COLO829 (cell line): ENCODE data around the gene ALOX12.

Experiments used
- DNase-seq: peaks from one replicate; pipeline ENCODE4 v3.0.0; 2012; ENCODE audit warnings: low spot score

The ALOX12 gene

GRCh38 chr17:7022781-7023571 is 27.1 kb downstream of the ALOX12 start, which contains the start of gene BCL6B:
Gene BCL6B, plus strand, starts transcription at chr17:7023050. Its CDS starts 622 bp downstream, at chr17:7023672.
- no peak for DNase-seq

DNA sequence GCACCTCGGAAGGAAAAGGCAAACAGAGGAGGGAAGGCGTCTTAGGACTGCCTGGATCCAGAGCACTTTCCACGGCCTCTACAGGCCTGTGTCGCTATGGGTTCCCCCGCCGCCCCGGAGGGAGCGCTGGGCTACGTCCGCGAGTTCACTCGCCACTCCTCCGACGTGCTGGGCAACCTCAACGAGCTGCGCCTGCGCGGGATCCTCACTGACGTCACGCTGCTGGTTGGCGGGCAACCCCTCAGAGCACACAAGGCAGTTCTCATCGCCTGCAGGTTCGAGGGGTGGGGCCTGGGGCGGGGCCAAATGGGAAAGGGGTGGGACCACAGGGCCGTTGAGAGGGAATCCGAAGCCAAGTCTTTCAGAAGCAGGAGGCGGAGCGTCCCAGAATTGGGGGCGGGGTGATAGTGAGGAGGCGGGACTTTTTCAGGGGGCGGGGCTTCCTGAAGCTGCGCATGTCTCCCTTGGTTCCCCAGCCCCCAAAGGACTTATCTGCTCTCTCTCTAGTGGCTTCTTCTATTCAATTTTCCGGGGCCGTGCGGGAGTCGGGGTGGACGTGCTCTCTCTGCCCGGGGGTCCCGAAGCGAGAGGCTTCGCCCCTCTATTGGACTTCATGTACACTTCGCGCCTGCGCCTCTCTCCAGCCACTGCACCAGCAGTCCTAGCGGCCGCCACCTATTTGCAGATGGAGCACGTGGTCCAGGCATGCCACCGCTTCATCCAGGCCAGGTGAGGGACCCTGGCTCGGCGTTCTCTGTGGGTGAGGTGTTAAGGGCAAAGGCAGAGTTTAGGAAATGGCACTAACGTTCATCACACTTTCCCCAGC is 27.9 kb downstream of the ALOX12 start:
- DNase-seq: peak; percentile 90

DNA sequence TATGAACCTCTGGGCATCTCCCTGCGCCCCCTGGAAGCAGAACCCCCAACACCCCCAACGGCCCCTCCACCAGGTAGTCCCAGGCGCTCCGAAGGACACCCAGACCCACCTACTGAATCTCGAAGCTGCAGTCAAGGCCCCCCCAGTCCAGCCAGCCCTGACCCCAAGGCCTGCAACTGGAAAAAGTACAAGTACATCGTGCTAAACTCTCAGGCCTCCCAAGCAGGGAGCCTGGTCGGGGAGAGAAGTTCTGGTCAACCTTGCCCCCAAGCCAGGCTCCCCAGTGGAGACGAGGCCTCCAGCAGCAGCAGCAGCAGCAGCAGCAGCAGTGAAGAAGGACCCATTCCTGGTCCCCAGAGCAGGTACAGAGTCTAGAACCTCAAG is 28.5 kb downstream of the ALOX12 start:
- DNase-seq: no peak

- no peak for DNase-seq
These were observed 29.4 kb downstream of the ALOX12 start for GRCh38 chr17:7025245-7025644.

GRCh38 chr17:7026471-7027115 is 30.7 kb downstream of the ALOX12 start:
- DNase-seq: no peak

DNA sequence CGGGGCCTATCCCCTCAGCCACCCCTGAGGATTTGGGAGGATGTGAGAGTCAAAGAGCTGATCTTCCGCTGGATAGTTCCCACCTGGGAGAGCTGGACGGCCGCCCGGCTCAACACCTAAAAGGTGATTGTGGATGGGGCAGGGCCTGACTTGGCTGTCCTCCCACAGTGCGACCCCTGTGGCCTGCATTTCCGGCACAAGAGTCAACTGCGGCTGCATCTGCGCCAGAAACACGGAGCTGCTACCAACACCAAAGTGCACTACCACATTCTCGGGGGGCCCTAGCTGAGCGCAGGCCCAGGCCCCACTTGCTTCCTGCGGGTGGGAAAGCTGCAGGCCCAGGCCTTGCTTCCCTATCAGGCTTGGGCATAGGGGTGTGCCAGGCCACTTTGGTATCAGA is 31.5 kb downstream of the ALOX12 start:
- DNase-seq: no peak

GRCh38 chr17:7029096-7029495 is 33.2 kb downstream of the ALOX12 start:
- DNase-seq: no peak

DNA sequence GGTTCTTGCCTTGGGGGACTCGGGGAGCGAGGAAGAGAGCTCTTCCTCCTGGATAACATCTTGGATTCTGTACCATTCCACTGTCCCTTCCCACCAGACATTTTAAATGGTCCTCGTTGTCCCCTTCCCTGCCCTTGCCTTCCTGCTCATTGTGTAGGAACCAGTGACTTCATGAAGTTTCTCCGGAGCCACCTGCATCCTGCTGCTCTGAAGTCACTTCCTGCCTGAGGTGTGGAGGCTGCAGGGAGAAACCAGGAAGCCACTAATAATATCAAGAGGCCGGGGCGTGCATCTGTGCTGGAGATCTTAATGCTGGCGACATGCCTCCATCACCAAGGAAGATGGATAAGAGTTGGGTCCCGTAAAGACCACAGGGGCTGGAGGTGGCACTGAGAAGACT is 33.8 kb downstream of the ALOX12 start:
- DNase-seq: no peak

GRCh38 chr17:7034955-7035590 is 39.2 kb downstream of the ALOX12 start:
- DNase-seq: no peak

DNA sequence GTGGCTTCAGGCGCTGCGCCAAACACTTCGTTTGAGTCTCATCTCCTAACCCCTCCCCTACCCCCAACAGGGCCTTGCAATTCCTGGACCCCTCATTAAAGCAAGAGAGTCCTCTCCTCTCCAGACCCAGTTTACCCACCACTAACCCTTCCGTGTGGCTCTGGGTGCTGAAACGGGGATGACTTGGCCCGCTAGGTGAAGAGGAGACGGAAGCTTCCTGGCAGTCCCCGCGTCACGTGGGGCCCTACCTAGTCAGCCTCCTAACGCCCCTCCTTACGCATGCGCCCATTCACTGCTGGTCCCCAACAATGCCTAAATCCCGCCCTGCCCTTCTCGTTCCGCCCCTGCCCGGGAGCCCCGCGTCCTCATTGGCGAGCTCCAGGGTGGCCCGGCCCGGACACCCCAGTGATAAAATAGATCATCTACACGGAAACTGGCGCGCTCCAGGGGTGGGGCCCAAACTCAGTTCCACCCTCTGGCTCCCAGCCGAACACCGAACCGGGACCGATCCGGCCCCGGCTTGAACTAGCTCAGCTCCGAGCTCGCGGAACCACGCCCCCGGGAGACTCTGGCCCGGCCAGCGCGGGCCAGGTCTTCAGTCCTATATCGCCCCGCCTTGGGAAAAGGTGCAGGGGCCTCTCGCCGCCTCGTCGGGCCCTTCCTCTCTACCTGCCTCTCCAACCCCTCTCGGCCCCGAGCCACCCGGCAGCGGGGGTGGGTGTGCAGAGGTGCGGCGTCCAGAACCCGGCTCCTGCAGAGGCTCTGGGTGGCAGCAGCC is 39.9 kb downstream of the ALOX12 start, which contains the start of gene SLC16A13:
Gene SLC16A13, plus strand, starts transcription at position 425 of the 778 bp plus-strand sequence. CDS start 368 bp downstream, outside the sequence.
- peak; percentile 93 for DNase-seq

DNA sequence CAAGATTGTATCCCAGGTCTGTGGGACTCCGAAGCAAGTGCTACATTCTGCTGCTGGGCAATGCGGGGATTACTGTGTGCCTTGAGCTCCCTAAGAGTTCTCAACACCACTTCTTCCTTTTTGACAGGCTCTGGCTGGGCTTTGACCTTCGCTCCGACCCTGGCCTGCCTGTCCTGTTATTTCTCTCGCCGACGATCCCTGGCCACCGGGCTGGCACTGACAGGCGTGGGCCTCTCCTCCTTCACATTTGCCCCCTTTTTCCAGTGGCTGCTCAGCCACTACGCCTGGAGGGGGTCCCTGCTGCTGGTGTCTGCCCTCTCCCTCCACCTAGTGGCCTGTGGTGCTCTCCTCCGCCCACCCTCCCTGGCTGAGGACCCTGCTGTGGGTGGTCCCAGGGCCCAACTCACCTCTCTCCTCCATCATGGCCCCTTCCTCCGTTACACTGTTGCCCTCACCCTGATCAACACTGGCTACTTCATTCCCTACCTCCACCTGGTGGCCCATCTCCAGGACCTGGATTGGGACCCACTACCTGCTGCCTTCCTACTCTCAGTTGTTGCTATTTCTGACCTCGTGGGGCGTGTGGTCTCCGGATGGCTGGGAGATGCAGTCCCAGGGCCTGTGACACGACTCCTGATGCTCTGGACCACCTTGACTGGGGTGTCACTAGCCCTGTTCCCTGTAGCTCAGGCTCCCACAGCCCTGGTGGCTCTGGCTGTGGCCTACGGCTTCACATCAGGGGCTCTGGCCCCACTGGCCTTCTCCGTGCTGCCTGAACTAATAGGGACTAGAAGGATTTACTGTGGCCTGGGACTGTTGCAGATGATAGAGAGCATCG is 42.4 kb downstream of the ALOX12 start:
- no peak for DNase-seq

DNA sequence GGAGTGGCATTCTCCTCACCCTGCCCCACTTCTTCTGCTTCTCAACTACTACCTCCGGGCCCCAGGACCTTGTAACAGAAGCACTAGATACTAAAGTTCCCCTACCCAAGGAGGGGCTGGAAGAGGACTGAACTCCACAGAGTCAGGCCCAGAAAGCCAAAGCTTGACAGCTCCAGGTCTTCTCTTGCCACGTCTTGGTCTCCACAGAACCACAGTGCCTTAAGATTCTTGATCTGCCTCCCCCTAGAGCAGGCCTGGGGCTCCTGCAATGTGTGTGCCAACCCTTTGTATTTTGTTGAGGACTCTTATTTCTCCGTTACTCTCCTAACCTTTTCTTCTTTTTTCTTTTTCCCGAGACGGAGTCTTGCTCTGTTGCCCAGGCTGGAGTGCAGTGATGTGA is 44.0 kb downstream of the ALOX12 start:
- DNase-seq: no peak

DNA sequence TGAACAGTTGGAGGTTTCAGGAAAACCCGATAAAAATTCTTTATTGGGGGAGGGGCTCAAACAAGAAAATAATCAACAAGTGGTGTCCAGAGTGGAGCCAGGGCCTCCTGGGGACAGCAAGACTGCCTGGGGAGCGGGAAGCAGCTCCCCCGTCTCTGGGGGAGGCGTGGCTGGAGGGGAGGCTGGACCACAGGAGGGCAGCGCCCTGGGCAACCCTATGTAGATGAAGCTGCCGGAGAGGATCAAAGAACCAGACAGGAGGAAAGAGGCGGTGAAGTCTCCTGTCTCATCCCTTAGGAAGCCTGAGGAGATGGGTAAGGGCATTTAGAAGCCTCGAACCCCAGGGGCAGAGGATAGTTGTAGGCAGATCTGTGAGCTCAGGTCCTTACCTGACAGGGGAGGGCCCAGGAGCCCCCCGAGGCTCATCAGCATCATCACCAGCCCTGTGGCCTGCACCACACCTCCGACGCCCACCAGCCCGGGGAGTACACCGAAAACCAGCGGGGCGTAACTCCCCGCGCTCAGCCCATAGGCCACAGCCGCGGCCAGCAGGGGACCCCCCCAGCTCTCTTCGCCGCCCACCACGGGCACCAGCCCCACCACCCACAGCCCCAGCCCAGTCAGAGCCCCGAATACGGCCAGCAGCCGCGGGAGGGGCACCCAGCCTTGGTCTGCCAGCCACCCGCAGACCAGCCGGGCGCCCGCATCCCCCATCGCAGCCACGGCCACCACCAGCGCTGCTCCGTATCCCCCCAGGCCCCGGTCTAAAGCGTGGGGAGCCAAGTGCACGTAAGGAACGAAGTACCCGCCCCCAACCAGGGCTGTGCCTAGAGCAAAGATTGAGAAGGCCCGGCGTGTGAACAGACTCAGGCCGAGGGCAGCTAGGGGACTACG is 46.0 kb downstream of the ALOX12 start:
- DNase-seq: no peak

GRCh38 chr17:7042501-7043181 is 46.8 kb downstream of the ALOX12 start:
- DNase-seq: no peak

GRCh38 chr17:7043182-7043496 is 47.3 kb downstream of the ALOX12 start:
- no peak for DNase-seq

DNA sequence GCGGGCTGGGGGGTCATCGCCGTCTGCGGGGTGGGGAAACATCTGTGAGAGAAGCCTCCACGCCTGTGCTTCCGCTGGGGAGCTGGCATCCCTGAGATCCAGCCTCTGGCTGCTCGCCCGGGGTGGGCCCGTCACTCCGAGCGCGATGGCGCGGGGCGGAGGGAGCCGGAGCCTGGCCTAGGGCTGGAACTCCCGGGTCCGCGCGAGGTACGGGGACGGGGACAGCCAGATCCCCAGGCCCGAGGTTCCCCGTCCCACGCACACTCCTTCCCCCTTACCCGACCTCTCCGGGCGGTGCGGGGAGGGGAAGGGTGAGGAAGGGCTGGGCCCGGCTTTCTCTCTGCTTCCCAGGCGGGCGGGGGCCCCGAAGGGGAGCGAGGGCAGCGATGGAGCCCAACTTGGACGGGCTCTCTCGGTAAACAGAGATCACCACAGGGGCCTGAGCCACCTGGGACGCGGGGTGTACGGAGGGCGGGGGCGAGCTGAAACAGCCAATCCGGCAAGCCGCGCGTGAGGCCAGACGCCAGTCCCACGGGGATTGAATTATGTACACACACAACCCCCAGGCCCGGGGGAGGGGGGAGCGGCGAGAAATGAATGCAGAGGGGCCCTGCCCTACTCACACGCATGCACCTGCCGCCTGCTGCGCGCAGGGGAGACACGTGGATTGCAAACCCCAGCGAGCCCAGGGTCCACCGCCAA is 47.8 kb downstream of the ALOX12 start, which contains the start of gene SLC16A11:
Gene SLC16A11, minus strand, starts transcription at position 596 of the 702 bp plus-strand sequence. Its CDS starts 579 bp downstream, at position 17.
- DNase-seq: no peak

DNA sequence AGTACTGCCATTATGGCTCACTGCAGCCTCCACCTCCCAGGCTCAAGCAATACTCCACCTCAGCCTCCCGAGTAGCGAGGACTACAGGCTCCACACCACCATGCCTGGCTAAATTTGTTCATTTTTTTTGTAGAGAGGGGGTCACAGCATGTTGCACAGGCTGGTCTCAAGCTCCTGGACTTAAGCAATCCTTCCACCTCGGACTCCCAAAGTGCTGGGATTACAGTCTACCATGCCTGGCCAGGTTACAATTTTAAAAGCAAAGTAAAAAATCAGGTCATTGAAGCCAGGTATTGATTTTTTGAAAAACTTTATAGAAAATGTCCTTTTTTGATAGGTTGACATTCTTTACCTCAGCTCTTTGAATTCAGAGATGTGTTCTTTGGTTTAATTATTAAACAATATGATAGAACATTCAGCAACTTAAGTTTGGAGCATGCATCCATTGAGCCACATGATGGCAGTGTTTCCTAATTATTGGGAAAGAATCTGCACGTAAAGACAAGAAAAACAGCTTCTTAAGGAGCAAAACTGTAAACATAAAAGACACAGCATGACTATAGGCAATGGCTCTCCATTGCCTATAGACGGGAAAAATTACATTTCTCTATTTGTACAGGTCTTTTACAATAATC is 49.8 kb downstream of the ALOX12 start:
- peak; percentile 74 for DNase-seq
